ENCODE data around the gene MAP3K13.
"Not testable (repeated sequence)": the region's sequence is repeated elsewhere in the genome, so short reads cannot be mapped to it uniquely, and the experiment has no call there.

MAP3K13 gene

DNA sequence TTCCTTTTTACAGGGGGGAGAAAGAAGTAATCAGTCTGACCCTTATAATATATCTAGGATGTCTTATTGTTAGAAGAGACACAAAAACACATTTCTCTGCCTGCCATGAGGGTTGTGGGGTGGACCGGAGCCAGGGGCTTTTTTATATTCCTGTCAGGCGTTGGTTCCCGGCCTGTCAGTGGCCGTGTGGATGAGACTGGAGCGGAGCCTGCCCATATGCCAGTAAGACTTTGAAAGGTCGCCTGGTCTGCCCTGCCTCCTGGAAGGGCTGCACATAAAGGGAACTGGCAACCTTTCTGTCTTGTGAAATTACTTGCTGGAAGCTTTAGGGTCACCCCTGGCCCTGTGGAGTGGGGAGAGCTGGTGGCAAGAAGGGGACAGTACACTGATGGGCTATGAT is 34.7 kb downstream of the MAP3K13 start:
- no peak for DNase-seq (ENCODE audit: low spot score)

DNA sequence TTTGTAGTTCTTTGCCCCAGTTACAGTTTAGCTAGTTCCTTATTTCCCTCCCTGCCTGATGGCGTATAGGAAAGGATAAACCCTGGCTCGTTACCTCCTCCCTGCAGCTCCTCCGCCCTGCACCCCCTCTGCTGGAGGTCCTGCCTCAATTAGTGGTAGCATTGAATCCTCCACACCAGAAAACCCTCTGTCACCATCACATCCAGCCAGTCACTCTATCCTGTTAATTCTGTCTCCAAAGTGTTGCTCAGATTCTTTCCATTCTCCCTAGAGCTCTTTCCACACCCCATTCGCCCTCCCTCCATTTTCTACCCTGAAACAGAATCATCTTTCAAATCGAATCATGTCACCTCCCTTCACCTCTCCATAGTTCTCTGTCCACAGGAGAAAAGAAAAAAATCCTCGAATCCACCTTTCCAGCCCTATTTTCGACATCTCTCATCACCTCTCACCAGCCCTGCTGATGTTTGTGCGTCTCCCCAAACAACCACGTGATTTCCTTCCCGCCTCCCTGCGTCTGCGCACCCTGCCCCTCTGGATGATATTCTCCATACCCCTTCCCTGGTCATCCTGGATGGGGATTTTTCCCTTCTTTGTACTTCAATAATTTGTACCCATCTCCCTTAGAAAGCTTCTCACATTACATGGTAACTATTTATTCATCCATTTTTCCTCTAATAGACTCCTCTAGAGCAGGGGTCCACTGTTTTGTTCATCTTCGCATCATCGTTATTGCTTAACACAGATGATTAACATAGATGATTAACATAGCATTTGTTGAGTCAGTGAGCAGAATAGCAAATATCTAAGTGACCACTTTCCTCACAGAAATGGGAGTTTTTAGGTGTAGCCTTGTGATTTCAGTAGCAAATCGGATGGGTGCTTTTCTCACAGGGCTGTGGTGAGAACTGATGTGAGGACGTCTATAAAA is 37.1 kb downstream of the MAP3K13 start:
- no peak for DNase-seq (ENCODE audit: low spot score)

DNA sequence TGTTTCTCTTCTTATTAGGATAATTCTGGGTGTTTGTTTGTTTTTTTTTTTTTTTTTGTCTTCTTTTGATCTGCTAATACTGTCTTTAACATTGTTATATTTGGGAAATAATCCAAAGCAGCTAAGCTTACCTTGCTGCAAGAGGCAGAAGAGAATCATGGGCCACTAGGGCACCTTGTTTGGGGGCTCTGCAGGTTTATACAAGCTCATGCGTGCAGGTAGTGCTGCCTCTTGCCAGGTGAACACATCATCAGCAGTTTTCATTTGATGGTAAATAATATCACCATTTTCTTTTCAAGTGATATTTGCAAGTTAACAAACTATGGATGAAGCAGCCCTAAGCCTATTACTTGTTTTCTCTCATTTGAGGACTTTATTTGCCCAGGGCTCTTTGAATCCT is 37.9 kb downstream of the MAP3K13 start:
- DNase-seq (ENCODE audit: low spot score), result no peak

DNA sequence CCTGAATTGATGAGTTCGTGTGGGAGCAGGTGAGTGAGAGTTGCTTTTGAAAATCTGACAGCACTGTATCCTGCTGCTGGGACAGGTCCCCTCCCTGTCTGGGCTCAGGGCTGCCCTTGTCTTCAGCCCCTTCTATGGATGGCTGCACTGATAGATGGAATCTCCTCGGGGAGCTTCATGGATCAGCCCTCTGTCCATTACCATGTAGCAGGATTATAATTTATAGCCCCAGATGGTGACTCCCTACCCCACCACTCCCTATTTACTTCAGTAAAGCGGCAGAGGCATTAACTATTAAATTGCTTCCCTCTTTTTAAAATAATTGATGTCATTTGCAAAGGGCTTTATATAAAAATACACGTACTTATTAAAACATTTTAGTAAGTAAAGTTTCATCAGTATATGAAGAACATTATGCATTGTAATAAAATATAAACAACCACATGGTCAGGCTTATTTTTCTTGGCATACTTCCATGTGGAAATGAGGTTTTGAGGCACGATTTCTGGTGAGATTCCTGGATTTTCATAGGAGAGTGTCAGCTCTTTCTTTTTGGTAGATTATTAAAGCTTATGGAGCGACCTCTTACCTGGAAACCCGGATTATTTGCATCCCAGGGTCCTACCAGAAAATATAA is 38.5 kb downstream of the MAP3K13 start:
- DNase-seq (ENCODE audit: low spot score), result no peak

DNA sequence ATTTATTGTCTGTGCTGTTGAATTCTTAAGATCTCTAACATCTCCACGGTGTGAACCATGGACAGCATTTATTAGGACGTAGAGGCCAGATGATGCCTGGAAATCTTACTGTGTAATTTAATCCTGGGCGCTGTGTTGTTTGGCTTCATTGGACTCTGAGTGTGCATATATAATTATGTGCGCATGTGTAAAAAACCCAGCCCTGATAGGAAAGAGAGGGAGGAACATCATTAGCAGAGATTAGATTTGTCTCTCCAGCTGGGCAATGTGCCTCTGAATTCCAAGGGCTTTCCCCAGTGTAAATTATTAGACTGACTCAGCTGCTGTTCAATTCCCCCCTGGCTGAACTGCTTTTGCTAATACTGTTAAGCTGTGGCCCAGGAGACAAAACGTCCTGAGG is 39.6 kb downstream of the MAP3K13 start:
- DNase-seq (ENCODE audit: low spot score), result no peak

DNA sequence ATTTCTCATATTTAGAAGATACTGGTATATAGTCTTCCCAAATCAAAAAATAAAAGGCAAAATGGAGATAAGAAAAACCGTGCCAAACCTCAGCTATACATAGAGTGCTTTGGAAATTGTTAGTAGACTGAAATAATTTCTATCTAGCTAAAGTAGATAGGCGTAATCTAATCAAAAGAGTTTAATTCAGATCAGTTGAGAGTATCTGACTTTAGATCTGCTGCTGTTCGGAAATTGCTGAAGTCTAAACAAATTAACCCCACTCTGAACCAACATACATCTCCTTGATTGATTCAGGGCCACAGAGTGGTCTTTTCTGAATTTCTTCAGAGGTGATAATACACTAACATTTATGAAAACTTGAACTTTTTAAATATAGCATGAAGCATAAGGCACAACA is 40.1 kb downstream of the MAP3K13 start:
- DNase-seq (ENCODE audit: low spot score), result no peak

DNA sequence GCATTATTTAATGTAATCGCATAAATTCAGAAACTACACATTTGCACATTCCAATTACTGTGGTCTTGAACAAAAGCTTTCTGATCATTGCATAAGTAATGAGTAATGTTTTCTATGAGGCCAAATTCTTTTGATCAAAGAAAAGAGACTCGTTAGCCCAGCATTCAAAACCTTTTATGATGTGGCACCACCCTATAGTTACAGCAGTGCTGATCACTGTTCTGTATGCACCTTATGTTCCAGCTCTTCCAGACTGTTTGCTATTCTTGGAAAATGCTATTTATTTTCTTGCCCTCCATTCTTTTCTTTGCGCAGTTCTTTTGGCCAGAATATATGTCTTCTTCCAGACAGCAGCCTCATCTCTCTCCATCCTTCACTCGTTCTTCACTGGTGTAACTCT is 42.3 kb downstream of the MAP3K13 start:
- DNase-seq (ENCODE audit: low spot score), result no peak

DNA sequence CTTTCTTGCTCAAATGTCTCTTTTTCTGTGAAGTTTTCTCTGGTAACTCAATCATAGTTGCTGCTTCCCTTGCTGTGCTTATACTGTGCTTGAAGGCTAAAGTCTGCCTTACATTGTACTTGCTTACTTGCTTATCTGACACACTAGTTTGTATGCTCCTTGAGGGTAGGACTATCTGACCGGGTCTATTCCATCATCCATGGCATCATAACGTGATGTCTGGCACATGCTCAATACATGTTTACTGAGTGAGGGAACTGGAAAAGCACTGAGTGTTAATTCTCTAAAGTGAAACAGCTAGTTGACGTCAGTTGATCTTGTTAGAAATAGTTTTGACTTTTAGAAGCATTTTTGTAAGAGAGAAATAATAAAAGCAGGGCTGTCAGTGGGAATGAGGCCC is 42.7 kb downstream of the MAP3K13 start:
- DNase-seq (ENCODE audit: low spot score), result no peak

DNA sequence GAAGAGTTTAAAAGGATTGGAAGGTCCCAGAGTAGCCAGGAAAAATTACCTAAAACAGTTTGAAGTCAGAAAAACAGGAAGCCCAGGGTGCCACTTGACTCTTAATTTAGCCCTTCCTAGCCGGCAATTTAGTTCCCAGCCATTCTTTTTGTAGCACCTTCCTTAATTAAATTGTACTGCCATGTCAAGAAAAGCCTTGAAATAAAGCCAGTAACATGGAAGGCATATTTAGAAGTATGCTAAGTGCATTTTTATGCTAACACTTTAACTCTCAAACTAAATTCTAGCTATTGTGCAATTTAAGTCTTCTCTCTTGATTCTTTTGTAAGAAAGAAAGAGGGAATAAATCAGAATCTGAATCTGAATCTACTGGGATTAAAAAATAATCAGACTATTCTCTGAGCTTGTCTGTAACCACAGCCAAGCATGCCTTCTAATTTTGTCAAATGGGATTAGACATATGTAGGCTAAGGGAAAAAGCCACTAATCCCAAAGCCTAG is 43.2 kb downstream of the MAP3K13 start:
- no peak for DNase-seq (ENCODE audit: low spot score)

DNA sequence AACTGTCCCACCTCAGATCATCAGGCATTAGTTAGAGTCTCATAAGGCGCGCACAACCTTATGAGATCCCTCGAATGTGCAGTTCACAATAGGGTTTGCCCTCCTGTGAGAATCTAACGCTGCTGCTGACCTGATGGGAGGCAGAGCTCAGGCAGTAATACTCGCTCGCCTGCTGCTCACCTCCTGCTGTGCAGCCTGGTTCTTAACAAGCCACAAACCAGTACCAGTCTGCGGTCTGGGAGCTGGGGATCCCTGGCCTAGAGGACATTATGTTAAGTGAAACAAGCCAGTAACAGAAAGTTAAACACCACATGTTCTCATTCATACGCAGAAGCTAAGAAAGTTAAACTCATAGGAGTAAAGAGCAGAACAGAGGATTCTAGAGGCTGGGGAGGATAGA is 47.0 kb downstream of the MAP3K13 start:
- DNase-seq (ENCODE audit: low spot score), result no peak

DNA sequence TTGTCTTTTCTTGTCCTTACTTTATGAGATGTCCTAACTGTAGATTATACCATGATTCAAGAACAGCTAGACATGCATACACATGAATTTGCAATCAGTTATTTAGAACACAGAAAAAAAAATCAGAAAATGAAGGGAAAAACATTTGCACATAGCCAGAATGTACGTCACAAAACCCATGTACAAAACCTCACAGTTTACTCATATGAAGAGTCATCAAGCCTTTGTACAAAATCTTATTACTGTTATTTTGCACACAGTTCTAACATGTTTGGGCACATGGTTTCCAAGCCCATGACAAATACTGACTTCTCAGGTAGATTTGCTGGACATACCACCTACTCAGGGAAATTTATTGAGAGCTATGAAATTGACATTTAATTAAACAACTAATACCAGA is 48.2 kb downstream of the MAP3K13 start:
- DNase-seq (ENCODE audit: low spot score), result no peak

DNA sequence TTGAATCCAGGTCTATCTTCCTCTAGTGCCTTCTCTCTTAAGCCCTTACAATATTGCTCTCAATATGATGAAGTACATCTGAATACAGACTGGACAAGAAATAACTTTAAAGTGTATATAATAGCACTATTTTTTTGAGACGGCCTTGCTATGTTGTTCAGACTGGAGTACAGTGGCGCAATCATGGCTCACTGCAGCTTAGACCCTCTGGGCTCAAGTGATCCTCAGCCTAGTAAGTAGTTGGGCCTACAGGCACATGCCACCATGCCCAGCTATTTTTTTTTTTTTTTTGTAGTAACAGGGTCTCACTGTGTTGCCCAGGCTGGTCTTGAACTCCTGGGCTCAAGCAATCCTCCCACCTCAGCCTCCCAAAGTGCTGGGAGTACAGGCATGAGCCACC is 53.6 kb downstream of the MAP3K13 start:
- no peak for DNase-seq (ENCODE audit: low spot score)

DNA sequence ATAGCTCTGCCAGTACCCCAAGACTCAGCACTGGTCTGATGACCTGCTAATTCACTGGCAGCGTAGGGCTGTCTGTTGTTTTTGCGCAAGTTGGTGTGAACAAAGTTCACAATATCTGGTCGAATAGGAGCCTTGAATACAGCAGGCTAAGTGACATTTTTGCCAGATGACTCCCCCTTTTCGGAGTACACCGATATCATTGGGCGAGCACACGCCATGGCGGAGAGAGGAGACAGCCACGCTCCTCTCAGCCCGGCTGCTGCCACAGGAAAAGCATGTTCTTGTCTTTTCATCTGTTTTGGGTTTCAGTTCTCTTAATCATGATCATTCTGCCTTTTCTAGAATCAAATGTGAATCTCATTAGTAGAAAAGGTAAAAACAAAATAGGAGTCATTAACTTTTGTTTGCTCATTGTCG is 55.6 kb downstream of the MAP3K13 start:
- not testable (repeated sequence) for DNase-seq (ENCODE audit: low spot score)

DNA sequence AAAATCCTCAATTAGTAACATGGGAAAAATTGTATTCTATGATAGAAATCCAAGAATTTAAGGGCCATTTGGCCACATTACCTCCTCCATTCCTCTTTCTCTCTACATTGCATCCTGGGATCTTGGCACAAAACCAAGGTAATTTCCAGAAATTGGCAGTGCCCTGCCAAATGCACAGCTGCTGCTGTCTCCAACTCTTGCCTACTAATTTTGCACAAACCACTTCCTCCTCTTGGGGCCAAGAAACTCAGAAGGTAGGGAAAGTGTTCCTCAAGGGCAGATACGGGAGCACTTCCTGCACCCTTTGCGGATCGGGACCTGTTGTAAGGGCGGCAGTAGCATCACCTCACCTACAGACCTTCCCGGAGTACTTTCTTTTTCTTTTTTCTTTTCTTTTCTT is 57.8 kb downstream of the MAP3K13 start:
- DNase-seq (ENCODE audit: low spot score), result no peak

DNA sequence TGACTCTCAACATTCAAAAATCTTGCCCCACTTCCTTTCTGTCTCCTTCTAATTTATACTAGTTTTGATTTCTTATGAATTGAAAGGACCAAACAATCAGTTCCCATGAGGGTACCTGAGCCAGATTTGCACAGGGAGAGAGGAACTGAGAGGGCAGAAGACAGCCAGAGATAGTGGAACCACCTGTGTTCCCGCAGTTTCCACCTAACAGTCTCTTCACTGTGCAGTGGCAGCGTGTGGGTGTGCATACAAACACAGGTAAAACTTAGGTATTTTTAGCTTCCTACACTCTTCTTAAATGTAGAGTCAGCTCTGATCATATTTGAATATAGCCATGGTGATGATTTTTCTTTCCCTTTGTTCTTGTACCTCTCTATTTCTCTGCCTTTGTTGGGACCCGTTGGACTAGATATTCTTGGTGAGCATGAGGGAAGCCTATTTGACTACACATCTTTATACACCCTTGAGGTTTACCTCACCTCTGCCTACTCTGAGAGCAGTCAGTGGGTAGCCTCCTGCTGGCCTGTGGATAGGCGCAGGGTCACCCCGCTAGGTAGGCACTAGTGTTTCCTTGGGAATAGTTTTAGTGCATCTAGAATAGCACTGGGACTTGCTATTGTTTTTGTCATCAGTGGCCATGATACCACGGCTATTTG is 58.8 kb downstream of the MAP3K13 start:
- DNase-seq (ENCODE audit: low spot score), result no peak

DNA sequence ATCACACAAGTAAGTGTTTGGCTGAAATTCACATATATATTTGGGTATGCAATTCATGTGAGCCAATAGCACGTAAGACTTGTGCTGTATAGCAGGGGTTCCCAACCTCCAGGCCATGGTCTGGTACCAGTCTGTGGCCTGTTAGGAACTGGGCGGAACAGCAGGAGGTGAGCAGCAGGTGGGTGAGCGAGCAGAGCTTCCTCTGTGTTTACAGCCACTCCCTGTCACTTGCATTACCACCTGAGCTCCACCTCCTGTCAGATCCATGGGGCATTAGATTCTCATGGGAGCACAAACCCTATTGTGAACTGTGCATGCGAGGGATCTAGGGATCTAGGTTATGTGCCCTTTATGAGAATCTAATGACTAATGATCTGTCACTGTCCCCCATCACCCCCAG is 59.7 kb downstream of the MAP3K13 start:
- no peak for DNase-seq (ENCODE audit: low spot score)

DNA sequence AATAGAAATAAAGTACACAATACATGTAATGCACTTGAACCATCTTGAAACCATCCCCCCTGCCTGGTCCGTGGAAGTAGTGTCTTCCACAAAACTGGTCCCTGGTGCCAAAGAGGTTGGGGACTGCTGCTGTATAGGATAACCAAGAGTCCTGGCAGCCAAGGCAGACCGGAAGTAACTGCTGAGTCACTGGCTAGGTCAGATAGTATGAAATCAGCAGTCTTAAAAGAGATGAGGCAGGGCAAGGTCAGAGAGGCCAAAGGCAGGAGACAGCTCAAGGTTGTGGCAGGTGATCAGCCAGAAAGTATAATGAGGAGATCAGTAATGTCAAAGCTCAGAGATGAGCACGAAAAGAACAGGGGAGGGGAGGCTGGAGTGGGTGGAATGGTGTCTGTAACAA is 60.2 kb downstream of the MAP3K13 start:
- peak; percentile 7 for DNase-seq (ENCODE audit: low spot score)

DNA sequence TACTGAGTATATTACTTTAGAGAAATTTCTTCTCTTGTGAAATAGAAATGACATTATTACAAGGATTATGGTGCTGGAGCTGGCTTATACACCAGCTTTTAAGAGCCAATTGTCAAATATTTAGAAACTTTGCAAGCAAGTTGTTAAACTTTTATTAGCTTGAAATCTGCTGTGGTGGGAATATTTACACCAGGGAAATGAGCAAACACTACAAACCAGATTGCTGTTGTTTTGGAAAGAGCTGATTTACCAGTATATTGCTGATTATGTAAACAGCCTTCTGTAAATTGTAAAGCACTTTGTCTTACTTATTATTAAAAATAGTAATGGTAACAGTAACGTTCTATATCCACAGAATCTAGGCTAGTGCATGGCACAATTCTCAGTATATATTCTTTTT is 61.5 kb downstream of the MAP3K13 start:
- DNase-seq (ENCODE audit: low spot score), result no peak

DNA sequence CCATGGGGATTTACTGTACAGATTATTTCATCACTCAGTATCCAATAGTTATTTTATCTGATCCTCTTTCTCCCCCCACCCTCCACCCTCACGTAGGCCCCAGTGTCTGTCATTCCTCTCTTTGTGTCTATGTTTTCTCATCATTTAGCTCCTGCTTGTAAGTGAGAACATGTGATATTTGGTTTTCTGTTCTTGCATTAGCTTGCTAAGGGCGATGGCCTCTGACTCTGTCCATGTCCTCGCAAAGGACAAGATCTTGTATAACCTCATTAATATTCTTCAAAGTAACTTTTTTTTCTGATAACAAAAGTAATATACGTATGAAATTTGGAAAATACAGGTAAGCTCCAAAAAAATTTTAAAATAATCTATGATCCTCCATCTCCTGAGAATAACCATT is 67.4 kb downstream of the MAP3K13 start:
- DNase-seq (ENCODE audit: low spot score), result no peak

DNA sequence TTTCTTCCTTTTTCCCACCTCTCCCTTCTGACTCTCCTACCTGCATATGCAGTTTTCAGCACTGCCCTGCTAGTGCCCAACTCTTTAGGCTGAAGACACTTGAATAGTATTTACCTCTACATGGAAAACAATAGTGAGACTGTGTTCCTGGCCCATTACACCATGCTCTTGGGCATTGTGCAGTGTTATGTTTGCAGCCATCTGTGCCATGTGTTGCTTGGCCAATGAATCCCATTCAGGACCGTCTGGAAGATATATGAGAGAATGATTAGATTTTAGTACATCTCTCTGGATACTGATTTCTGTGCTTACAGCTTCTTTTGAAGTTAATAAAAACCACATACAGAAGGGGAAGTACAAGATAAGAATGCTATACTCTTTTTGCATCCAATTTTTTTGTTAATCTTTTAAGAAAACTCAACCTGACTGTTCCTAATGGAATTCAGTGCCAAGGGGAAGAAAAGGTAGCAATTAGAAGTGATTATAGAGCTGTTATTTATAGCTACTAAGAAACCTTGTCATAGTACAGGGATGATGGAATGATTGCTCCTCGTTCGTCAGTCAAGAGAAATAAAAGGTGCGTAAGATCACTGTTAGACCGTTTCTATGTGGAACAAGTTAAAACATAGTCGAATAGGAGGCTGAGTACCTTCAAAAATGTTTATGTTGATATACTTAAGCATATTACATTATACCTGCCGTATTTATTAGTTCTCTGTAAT is 77.0 kb downstream of the MAP3K13 start:
- DNase-seq (ENCODE audit: low spot score), result no peak

DNA sequence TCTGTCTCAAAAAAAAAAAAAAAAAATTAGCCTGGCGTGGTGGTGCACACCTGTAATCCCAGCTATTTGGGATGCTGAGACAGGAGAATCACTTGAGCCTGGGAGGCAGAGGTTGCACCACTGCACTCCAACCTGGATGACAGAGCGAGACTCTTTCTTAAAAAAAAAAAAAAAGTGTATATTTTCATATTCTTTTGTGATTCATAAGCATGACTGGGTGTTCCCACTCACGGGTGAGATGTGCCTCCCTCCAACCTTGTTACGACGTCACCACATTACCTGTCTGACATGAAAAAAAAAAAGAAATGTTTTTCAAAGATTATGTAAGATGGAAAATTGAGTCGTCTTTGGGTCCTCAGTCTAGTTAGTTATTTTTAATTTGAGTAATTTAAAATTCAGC is 79.1 kb downstream of the MAP3K13 start:
- DNase-seq (ENCODE audit: low spot score), result no peak

DNA sequence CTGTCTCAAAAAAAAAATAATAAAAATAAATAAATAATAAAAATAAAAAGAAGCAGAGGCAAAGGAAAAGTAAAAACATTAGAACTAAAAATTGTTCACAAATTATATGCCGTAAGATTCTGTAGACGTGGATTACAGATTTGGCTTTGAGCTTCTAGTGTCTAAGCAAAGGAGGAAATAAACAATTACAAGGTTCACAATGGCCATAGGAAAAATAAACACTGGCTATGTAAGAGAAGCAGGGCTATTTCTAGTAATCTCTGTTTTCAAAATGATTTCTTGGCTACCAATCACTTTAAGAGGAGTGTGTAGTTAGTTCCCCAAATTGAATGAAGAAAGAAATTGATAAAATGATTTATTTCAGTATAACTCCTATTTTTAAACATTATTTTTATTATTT is 81.4 kb downstream of the MAP3K13 start:
- no peak for DNase-seq (ENCODE audit: low spot score)
